Measurements from ENCODE around the gene ZNF79. TPM values are rescaled to one million over a fixed set of nuclear protein-coding genes. Genes with fewer than 3 reads are reported as not detected.

ZNF79 gene
- total RNA-seq, 1 experiment from 2014 or later, result 11.6 TPM

- POLR2A ChIA-PET (ENCODE audit: low non-redundant PET), result no interaction called here
- no peak for DNase-seq (ENCODE audit: low spot score)
- CTCF ChIA-PET, result no interaction called here
- no TSS peak for BruUV-seq (replicated peaks)
- H3K9me3 ChIP-seq (ENCODE audit: low read depth, low read length, poor library complexity, severe bottlenecking), result no peaks in the 10 kb centered on the region
- TF ChIP-seq EZH2 (IDR thresholded peaks at IDR 0.05; ENCODE audit: borderline replicate concordance, low read depth, low read length, poor library complexity, severe bottlenecking) (no peak), CTCF (conservative IDR thresholded peaks at IDR 0.05; ENCODE audit: low read depth, low read length) (no peak)
- peaks cover 5% of the 10 kb centered on the region for H3K4me1 ChIP-seq (ENCODE audit: insufficient read depth, low read length, poor library complexity, severe bottlenecking)
- no peaks in the 10 kb centered on the region for H3K27me3 ChIP-seq (replicated peaks; ENCODE audit: insufficient read depth, low read depth, low read length, poor library complexity)
- intact Hi-C loops (cut with micrococcal nuclease; ENCODE audit: unreplicated experiment), result no loop called here
- no peak overlapping the region for H3K27ac ChIP-seq (ENCODE audit: low read depth, low read length, poor library complexity, severe bottlenecking)
- no peak overlapping the region for H3K4me3 ChIP-seq (ENCODE audit: low read depth, low read length, poor library complexity, severe bottlenecking)
- H3K36me3 ChIP-seq (ENCODE audit: insufficient read depth, low read length, poor library complexity, severe bottlenecking), result no peaks in the 10 kb centered on the region
These were observed 34.6 kb upstream of the ZNF79 start for GRCh38 chr9:127389381-127390247.

- H3K9me3 ChIP-seq (ENCODE audit: low read depth, low read length, poor library complexity, severe bottlenecking), result no peaks in the 10 kb centered on the region
- POLR2A ChIA-PET (ENCODE audit: low non-redundant PET), result no interaction called here
- no peak overlapping the region for H3K4me3 ChIP-seq (ENCODE audit: low read depth, low read length, poor library complexity, severe bottlenecking)
- peaks cover 5% of the 10 kb centered on the region for H3K4me1 ChIP-seq (ENCODE audit: insufficient read depth, low read length, poor library complexity, severe bottlenecking)
- TF ChIP-seq CTCF (conservative IDR thresholded peaks at IDR 0.05; ENCODE audit: low read depth, low read length) (no peak), EZH2 (IDR thresholded peaks at IDR 0.05; ENCODE audit: borderline replicate concordance, low read depth, low read length, poor library complexity, severe bottlenecking) (no peak)
- no peaks in the 10 kb centered on the region for H3K27me3 ChIP-seq (replicated peaks; ENCODE audit: insufficient read depth, low read depth, low read length, poor library complexity)
- CTCF ChIA-PET, result no interaction called here
- BruUV-seq (replicated peaks), result no TSS peak
- intact Hi-C loops (cut with micrococcal nuclease; ENCODE audit: unreplicated experiment), result no loop called here
- DNase-seq (ENCODE audit: low spot score), result no peak
- H3K27ac ChIP-seq (ENCODE audit: low read depth, low read length, poor library complexity, severe bottlenecking), result no peak overlapping the region
- no peaks in the 10 kb centered on the region for H3K36me3 ChIP-seq (ENCODE audit: insufficient read depth, low read length, poor library complexity, severe bottlenecking)
These were observed 34.0 kb upstream of the ZNF79 start for GRCh38 chr9:127390248-127390545.

GRCh38 chr9:127390563-127390962, 33.6 kb upstream of the ZNF79 start:
- Histone ChIP-seq H3K9me3 (ENCODE audit: low read depth, low read length, poor library complexity, severe bottlenecking) (no peaks in the 10 kb centered on the region), H3K36me3 (ENCODE audit: insufficient read depth, low read length, poor library complexity, severe bottlenecking) (no peaks in the 10 kb centered on the region), H3K27me3 (replicated peaks; ENCODE audit: insufficient read depth, low read depth, low read length, poor library complexity) (no peaks in the 10 kb centered on the region), H3K27ac (ENCODE audit: low read depth, low read length, poor library complexity, severe bottlenecking) (no peak overlapping the region), H3K4me1 (ENCODE audit: insufficient read depth, low read length, poor library complexity, severe bottlenecking) (peaks cover 5% of the 10 kb centered on the region), H3K4me3 (ENCODE audit: low read depth, low read length, poor library complexity, severe bottlenecking) (no peak overlapping the region)
- intact Hi-C loops (cut with micrococcal nuclease; ENCODE audit: unreplicated experiment), result no loop called here
- no peak for DNase-seq (ENCODE audit: low spot score)
- BruUV-seq (replicated peaks), result no TSS peak
- ChIA-PET CTCF (no interaction called here), POLR2A (ENCODE audit: low non-redundant PET) (no interaction called here)
- TF ChIP-seq EZH2 (IDR thresholded peaks at IDR 0.05; ENCODE audit: borderline replicate concordance, low read depth, low read length, poor library complexity, severe bottlenecking) (no peak), CTCF (conservative IDR thresholded peaks at IDR 0.05; ENCODE audit: low read depth, low read length) (no peak)
